Ascending aorta (tissue), 2 donors: Measurements from ENCODE around the gene CILP. TPM values are rescaled to one million over a fixed set of nuclear protein-coding genes. Genes with fewer than 3 reads are reported as not detected.

Experiments used
- DNase-seq, 2 donors: peaks; one replicate each; pipeline ENCODE4 v3.0.0-alpha.2; 2019; ENCODE audit warnings: low spot score in 2 of 2
- H3K27ac ChIP-seq, 2 donors: fragments of 200-600 bp; sonication (generic); one replicate each; pipeline ENCODE4 v1.5.1; 2016 to 2017; ENCODE audit warnings: mild to moderate bottlenecking in 1 of 2
- H3K27me3 ChIP-seq: fragments of 200-600 bp; sonication (generic); one replicate; pipeline ENCODE4 v1.5.1; 2017
- H3K36me3 ChIP-seq, 2 donors: fragments of 200-600 bp; sonication (generic); one replicate each; pipeline ENCODE4 v1.5.1; 2016
- H3K4me1 ChIP-seq, 2 donors: fragments of 200-600 bp; sonication (generic); one replicate each; pipeline ENCODE4 v1.5.1; 2016 to 2017; ENCODE audit warnings: mild to moderate bottlenecking in 1 of 2
- H3K4me3 ChIP-seq, 2 donors: fragments of 200-600 bp; sonication (generic); one replicate each; pipeline ENCODE4 v1.5.1; 2016 to 2017; ENCODE audit warnings: mild to moderate bottlenecking in 1 of 2
- H3K9me3 ChIP-seq, 2 donors: fragments of 200-600 bp; sonication (generic); one replicate each; pipeline ENCODE4 v1.5.1; 2016
- intact Hi-C: fragments of 100-400 bp; cut with DNase I; formaldehyde crosslinking; loops from one replicate; pipeline ENCODE4 v1.15.1; 2023
- total RNA-seq: library from RNA; depleted of rRNA; stranded (reverse); fragments of >200 nt; gene quantifications from one replicate; pipeline ENCODE4 v1.1.0, GENCODE V29; 2016
- TF ChIP-seq, protein P1 (sequence below), 3 experiments: fragments of 200-600 bp in 2 of 3; fragments of 450-650 bp in 1 of 3; sonication (generic) in 2 of 3; IDR thresholded peaks; one replicate each; pipeline ENCODE4 v1.5.1; 2016 to 2019; ENCODE audit warnings: antibody characterized with exemption in 3 of 3, mild to moderate bottlenecking in 1 of 3, moderate library complexity in 1 of 3

The CILP gene
- total RNA-seq, 1 donor from 2014 or later: 1.8 TPM

- H3K4me1 ChIP-seq: no peaks in the 10 kb centered on the region
- H3K27me3 ChIP-seq: no peaks in the 10 kb centered on the region
- H3K36me3 ChIP-seq: no peaks in the 10 kb centered on the region
- H3K4me3 ChIP-seq: no peak overlapping the region
- H3K9me3 ChIP-seq: no peaks in the 10 kb centered on the region
- no peak for DNase-seq
- intact Hi-C loops: no loop called here
- TF ChIP-seq, protein P1, sequence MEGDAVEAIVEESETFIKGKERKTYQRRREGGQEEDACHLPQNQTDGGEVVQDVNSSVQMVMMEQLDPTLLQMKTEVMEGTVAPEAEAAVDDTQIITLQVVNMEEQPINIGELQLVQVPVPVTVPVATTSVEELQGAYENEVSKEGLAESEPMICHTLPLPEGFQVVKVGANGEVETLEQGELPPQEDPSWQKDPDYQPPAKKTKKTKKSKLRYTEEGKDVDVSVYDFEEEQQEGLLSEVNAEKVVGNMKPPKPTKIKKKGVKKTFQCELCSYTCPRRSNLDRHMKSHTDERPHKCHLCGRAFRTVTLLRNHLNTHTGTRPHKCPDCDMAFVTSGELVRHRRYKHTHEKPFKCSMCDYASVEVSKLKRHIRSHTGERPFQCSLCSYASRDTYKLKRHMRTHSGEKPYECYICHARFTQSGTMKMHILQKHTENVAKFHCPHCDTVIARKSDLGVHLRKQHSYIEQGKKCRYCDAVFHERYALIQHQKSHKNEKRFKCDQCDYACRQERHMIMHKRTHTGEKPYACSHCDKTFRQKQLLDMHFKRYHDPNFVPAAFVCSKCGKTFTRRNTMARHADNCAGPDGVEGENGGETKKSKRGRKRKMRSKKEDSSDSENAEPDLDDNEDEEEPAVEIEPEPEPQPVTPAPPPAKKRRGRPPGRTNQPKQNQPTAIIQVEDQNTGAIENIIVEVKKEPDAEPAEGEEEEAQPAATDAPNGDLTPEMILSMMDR (IDR thresholded peaks at IDR 0.05): no peak
- H3K27ac ChIP-seq: no peak overlapping the region
Measured at GRCh38 chr15:65207280-65207840, 3.9 kb downstream of the CILP start.

- H3K9me3 ChIP-seq: no peaks in the 10 kb centered on the region
- intact Hi-C loops: no loop called here
- no peaks in the 10 kb centered on the region for H3K36me3 ChIP-seq
- no peaks in the 10 kb centered on the region for H3K27me3 ChIP-seq
- H3K4me3 ChIP-seq: no peak overlapping the region
- no peaks in the 10 kb centered on the region for H3K4me1 ChIP-seq
- TF ChIP-seq, protein P1 (IDR thresholded peaks at IDR 0.05): no peak
- DNase-seq: no peak
- no peak overlapping the region for H3K27ac ChIP-seq
Measured at GRCh38 chr15:65206750-65207149, 4.5 kb downstream of the CILP start.

- no peaks in the 10 kb centered on the region for H3K9me3 ChIP-seq
- no peaks in the 10 kb centered on the region for H3K27me3 ChIP-seq
- DNase-seq: no peak
- H3K27ac ChIP-seq: no peak overlapping the region
- TF ChIP-seq, protein P1 (IDR thresholded peaks at IDR 0.05): no peak
- intact Hi-C loops: no loop called here
- no peak overlapping the region for H3K4me3 ChIP-seq
- H3K36me3 ChIP-seq: no peaks in the 10 kb centered on the region
- H3K4me1 ChIP-seq: no peaks in the 10 kb centered on the region
Measured at GRCh38 chr15:65204931-65205660, 6.2 kb downstream of the CILP start.

- Histone ChIP-seq H3K27ac (no peak overlapping the region), H3K9me3 (no peaks in the 10 kb centered on the region), H3K4me3 (no peak overlapping the region), H3K27me3 (no peaks in the 10 kb centered on the region), H3K4me1 (no peaks in the 10 kb centered on the region), H3K36me3 (no peaks in the 10 kb centered on the region)
- intact Hi-C loops: no loop called here
- TF ChIP-seq, protein P1 (IDR thresholded peaks at IDR 0.05): no peak
- DNase-seq: no peak
Measured at GRCh38 chr15:65204236-65204930, 6.9 kb downstream of the CILP start.

DNA sequence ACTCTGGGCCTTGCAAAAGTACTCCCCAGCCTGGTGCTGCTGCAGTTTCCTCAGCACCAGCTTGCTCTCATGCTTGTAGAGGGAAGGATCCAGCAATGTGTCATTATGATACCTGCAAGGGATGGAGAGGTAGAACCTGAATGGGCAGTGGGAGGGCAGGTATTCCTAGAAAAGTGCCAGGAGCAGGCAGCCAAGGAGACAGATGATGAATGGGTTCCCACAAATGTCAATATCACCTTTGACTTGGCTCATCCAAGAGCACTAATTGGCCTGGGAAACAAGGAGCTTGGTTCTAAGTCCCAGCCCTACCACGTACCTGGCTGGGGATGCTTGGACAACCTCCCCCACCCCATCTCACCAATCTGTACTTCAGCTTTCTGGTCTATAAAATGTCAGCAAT, 9.4 kb downstream of the CILP start:
- DNase-seq: no peak
- no peak overlapping the region for H3K4me3 ChIP-seq
- H3K27me3 ChIP-seq: no peaks in the 10 kb centered on the region
- H3K36me3 ChIP-seq: no peaks in the 10 kb centered on the region
- H3K4me1 ChIP-seq: no peaks in the 10 kb centered on the region
- intact Hi-C loops: no loop called here
- TF ChIP-seq, protein P1 (IDR thresholded peaks at IDR 0.05): no peak
- H3K27ac ChIP-seq: no peak overlapping the region
- no peaks in the 10 kb centered on the region for H3K9me3 ChIP-seq
